Measurements from ENCODE around the gene ARHGAP15.

DNA sequence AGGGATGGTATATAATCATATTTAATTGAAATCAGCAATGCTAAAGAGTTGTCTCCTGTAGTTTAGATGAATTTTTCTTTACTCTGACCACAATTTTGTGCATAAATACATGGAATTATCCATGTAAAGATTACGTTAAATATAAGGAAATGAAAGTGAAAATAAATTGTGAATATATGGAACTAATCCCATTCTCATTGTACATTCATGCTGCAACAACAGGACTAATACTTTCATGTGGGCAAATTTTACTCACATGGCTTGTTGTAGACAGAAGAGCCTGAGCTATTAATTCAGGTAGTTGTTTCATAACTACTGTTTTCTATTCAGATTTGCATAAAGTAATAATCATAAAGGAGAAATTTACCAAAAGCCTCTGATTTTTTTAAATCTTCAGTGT is 357.8 kb downstream of the ARHGAP15 start:
- TF ChIP-seq, protein P1, sequence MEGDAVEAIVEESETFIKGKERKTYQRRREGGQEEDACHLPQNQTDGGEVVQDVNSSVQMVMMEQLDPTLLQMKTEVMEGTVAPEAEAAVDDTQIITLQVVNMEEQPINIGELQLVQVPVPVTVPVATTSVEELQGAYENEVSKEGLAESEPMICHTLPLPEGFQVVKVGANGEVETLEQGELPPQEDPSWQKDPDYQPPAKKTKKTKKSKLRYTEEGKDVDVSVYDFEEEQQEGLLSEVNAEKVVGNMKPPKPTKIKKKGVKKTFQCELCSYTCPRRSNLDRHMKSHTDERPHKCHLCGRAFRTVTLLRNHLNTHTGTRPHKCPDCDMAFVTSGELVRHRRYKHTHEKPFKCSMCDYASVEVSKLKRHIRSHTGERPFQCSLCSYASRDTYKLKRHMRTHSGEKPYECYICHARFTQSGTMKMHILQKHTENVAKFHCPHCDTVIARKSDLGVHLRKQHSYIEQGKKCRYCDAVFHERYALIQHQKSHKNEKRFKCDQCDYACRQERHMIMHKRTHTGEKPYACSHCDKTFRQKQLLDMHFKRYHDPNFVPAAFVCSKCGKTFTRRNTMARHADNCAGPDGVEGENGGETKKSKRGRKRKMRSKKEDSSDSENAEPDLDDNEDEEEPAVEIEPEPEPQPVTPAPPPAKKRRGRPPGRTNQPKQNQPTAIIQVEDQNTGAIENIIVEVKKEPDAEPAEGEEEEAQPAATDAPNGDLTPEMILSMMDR (IDR thresholded peaks at IDR 0.05) = no peak
- no peak for TF ChIP-seq POLR2A (IDR thresholded peaks at IDR 0.05)

Measured in esophagus squamous epithelium (tissue), 4 donors.